HG03520 (cell line): ENCODE data around the gene SOX13.

Experiments used
- ATAC-seq: cut with Tn5 transposase; IDR thresholded peaks from one replicate; pipeline ENCODE4 v1.9.1; 2021; ENCODE audit warnings: mild to moderate bottlenecking, moderate library complexity; ENCODE audit not compliant: unreplicated experiment

The SOX13 gene

DNA sequence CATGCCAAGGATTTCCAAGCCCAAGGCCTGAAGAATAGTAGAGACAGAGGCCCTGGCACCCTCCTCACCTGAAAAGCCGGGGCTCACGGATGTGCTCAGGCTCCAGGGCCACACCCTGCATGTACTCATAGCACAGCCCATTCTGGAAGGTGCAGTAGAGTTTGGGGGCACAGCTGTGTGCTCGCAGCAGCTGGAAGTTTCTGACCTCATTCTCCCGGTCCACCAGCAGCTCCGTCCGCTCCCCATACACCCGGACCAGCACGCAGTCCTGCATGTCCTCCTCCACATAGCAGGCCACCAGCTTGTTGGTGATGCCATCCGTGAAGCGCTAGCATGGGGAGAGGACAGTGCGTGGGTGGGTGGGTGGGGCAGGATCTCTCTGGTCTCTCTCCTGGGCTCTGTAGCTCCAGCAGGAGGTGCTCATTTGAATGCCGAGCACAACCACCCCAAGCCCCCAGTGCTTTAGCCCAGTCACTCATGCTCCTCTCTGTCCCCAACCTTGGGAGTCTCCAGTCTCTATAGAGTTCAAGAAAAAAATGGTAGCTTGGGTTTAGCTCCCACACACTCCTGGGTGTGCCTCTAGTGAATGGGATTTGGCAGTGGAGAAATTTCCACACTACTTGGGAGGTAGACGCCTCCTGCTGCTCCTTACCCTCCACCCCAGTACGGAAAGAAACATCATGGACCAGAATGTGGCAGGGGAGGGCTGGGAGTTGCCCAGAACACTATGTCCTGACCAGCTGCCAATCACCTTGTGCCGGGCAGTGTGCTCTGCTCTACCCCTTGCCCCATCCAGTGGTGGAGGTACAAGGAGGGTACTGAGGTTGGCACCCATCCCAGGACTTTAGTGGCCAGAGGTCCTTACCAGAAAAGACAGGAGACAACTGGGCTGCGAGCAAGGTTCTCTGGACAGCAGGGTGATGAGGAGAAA is 77.0 kb downstream of the SOX13 start:
- no peak for ATAC-seq

DNA sequence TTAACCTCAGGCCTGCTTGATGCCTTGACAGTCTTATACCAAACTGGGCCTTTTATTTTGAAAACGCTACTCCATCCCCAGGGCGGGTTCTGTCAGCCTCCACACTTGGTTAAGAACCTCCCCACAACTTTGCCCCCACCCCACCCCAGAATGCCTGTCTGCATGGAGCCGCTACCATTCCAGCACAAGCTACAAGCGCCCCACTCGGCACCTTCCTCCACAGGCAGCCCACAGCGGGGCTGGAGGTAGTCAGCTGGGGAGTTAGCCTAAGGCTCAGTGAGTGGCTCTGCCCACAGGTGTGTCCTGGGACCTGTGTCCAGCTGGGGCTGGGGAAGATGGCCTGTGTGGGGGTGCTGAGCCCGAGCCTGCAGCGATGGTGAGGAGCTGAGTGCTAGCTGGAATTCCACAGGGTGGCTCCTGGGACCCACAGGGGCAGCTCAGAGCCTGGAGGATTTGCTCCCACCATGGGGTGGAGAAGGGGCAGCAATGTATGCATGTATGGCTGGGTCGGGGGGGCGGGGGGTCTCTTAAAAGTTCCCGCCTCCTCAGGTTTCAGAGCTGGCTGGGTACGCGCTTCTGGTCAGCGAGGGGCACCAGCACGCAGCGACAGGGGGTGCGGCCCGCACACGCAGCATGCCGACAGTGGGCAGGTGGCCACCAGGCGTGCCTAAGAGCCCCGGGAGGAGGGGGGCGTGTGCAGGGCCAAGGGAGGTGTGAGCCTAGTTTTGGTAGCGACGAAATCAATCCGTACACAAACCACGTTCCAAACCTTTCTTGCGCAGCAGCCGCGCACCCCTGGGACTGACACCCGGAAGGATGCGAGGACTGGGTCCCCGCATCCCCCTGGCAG is 78.0 kb downstream of the SOX13 start:
- ATAC-seq: no peak

DNA sequence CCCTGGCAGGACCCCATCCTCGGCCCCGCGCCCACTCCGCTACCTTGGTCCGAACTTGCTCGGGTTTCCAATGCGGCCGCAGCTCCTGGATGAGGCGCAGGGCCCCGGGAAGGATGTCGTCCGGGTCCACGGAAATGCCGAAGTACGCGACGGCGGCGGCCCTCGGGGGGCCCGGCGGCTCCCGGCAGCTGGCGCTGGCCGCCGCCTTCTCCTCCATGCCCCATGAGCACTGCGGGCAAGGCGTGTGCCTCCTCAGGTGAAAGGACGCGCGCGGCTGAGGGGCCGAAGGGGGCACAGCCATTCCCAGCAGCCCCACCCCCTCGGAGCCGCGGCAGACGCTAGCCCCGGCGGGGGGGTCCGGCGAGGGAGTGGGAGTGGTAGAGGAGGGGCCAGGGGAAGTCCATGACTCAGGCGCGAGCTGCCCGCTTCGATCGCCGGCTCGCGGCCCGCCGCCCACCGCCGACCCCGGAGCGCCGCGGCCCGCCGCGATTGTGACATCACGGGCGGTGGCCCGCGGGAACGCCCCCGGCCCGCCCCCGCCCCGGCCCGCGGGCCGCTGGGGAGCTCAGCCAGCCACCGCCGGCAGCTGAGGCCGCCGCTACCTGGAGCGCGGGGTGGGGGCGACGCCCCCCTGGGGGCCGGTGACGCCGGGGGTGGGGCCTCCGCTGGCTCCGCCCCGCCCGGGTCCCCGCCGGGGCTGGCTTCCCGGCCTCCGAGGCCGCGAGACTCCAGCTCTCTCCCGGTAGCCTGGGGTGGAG is 78.8 kb downstream of the SOX13 start, which contains the start of gene ETNK2:
TSS of gene ETNK2 (minus strand) at position 493 of the 758 bp plus-strand sequence. CDS start at position 301, 192 bp downstream.
- no peak for ATAC-seq

DNA sequence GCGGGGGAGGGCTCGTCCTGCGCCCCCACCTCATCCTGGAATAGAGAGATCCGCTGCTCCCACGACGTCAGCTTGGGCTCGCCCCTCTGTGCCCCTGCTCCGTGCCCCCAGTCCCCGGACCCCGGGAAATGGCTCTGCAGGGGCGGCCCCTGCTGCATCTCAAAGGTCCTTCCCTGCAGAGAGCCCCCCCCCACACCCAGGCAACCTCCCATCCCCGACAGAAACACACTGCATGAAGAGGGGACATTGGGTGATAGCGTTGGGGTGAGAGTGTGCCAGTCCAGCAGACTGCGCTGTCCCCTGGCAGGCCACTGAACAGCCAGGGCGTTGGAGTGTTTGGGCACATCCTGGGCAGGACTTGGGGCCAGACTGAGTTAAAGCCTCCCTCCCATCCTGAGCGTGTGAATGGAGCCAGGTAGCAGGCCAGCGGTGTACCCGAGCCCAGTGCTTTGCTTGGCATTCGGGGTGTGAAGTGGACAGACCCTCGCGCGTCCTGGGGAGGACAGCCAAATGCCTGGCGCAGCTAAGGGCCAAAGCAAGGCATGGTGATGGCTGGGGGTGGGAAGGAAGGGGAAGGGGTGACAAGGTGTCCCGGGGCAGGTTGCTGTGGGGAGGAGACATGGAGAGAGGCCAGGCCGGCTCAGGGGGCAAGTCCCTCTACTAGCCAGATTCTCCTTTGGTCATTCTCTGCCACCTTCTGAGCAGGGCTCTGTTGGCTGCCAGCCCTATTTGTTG is 79.6 kb downstream of the SOX13 start:
- ATAC-seq: no peak

DNA sequence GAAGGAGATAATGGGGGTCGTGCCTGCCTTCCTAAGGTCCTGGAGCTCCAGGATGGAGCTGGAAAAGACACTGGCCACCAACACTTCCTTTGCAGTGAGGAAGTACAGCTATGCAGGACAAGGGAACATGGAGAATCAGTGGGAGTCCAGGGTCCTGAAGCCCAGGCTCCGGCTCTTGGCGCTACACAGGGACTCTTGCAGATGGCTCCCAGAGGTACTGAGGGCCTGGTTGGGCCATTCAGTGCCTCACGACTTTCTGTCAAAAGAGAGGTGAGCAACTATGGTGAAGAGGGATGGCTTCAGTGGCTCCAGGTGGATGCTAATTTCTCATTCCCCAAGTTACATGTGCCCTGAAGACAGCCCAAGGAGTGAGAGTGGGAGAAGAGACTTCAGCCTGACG is 80.8 kb downstream of the SOX13 start:
- ATAC-seq: no peak

DNA sequence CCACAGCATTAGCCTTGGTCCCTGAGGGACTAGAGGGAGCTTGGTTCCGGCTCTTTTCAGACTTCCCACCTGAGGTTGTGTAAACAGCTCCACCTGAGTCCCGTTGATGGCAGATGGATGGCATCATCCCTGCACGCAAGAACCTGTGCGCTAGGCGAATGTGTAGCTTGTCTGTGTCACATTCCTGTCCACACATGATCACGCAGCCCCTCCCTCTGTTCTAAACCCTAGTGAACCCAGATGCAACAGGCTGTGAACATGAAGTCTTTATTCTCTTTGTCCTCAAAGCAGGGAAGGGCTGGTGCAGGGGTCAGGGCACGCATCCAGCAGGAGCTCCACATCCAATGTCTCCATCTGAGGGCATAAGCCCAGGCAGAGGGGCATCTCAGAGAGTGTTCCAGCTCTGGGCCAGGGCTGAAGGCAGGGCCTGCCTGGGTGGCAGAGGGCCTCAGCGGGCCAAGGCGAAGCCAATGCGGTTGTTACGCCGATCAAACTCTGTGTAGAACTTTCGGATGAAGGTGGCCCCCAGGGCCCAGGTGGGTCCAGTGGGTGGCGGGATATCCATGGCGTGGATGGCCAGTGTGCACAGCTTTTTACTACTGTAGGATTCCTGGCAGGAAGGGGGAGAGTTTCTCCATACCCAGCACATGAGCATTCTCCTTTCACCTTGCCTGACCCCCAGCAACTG is 81.8 kb downstream of the SOX13 start:
- no peak for ATAC-seq

DNA sequence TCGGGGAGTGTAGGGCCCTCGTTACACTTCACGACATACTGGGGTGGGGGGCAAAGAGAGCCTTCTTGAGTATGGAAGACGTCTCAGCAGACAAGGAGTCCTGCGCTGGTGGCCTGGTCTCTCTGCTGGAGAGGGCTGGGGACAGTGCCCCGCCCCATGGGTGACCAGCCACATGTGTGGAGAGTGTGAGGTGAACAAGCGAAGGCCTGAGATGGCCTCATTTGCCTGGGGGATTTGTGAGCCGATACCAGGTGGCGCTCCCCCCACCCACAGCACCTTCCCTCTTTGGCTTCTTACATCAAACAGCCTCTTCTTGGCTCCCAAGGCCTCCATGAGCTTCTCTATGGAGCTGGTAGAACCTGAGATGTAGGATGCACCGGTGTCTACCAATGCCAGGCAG is 83.0 kb downstream of the SOX13 start:
- ATAC-seq: no peak

DNA sequence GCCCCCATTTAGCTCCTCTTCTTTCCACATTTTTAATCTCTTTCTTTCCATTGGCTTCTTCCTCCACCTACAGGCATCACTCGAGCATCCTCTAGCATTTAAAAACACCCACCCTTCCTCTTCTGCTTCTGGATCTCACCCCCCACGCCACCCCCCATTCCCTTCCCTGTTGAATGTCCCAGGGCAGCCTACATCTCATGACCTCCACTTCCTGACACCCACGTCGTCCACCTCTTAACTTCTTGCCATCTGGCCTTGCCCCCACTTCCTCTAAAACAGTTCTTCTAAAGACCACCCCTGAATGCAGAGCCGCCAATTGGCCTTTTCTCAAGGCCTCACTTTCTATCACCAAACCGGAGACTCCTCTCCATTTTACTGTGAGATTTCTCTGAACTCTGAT is 85.0 kb downstream of the SOX13 start:
- ATAC-seq: no peak

DNA sequence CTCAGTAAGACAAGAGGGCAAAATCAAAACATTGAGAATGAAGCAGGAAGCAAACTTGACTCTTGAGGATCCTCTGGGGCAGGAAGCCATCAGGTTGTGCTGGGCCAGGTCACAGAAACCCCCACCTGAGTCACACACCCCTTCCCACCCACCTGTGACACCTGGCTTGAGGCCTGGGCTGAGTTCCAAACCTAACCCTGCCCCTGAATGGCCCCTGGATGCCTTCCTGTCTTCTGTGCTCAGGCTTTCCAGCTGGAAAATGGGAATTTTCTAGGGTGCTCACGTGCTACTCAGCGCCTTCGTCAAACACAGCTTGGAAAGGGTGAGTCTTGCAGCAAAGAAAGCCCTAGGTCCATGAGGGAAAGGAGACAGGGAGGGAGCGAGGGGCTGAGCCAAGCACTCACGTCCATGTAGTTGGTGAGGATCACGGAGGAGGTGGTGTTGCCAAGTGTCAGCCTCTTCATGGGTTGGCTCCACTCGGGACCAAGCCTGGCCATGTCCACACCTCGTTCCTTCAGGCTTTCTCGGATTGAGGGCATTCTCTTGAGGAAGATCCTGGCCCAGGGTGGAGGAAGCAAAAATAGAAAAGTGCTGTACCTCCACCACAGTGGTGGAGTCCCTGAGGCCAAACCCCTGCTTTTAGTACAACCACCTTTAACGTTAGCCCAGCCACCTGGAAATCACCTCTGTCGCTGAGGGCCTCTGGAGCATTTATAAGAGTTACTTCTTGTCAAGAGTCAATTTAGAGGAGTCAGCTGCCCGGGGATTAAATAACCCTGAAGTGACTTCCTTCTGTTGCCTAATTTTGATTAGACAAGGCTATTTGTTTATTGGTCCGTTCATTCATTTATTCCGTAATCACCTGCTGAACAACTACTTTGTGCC is 88.9 kb downstream of the SOX13 start:
- no peak for ATAC-seq

DNA sequence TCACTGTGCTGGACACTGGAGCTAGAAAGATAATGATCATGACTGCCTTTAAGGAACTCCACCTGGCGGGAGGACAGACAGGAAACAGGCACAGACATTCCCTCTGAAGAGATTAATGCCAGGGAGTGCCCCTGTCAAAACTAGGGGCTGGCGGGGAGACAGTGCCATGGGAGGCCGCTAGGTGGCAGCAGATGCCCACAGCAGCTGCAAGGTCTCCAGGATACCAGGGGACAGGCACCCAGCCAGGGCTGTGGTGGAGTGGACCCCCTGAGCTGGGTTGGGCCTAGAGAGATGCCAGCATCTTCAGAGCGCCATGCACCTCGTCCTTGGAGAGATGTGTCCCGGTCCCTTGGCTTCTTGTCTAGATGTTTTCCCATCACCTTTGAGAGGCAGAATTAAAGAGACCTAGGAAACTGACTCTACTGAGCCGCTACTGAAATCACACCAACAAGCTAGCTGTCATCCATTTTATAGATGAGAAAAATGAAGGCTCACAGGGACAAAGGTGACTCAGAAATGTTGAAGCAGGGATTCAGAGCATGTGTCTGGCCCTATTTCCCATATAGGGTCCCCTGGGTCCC is 89.7 kb downstream of the SOX13 start:
- no peak for ATAC-seq

DNA sequence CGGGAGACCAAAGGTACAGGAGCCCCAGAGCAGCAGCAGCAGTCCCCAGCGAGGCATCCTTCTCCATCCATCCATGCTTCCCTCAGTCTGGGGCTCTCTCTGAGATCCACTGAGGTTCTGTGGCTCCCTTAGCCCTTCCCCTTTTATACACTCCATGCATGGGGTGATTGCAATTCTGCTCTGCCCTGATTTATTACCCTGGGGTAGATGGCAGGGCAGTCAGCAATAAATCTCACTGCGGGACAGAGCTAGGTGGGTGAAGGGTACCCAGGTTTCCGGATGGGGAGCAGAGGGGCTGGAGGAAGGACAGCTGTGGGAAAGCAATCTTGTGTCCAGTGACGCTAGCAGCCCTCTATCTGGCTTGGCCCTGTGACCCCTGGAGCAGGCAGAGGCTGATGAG is 93.3 kb downstream of the SOX13 start, which contains the start of gene REN:
TSS of gene REN (minus strand) at position 119 of the 400 bp plus-strand sequence. CDS start at position 75, 44 bp downstream.
- ATAC-seq: no peak

DNA sequence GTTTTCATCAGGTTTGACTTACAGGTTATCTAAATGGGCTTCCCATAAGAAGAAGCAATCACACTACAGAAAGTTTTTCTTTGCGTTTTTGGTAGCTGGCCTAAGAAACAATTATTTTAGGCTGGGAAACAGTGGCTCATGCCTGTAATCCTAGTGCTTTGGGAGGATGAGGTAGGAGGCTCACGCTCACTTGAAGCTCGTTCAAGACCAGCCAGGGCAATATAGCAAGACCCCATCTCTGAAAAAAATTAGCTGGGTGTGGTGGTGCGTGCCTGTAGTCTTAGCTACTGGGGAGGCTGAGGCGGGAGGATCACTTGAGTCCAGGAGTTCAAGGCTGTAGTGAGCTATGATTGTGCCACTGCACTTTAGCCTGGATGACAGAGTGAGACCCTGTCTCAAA is 94.8 kb downstream of the SOX13 start:
- ATAC-seq: no peak

DNA sequence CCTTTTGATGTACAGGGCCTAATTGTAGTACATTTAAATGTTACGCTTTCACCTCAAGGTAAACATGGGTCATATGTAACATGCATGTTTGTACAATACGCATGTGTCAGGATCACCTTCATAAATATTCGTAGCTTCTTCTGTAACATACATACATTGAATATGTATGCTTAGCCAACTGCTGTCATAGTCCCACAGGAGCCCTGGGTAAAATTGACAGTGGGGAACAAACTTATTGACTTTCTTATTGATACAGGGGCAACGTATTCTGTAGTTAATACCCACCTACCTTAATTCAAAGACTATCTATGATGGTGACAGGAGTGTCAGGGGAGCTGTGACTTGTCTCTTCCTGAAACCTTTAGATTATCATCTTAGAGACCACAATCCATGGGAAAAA is 96.9 kb downstream of the SOX13 start:
- no peak for ATAC-seq

DNA sequence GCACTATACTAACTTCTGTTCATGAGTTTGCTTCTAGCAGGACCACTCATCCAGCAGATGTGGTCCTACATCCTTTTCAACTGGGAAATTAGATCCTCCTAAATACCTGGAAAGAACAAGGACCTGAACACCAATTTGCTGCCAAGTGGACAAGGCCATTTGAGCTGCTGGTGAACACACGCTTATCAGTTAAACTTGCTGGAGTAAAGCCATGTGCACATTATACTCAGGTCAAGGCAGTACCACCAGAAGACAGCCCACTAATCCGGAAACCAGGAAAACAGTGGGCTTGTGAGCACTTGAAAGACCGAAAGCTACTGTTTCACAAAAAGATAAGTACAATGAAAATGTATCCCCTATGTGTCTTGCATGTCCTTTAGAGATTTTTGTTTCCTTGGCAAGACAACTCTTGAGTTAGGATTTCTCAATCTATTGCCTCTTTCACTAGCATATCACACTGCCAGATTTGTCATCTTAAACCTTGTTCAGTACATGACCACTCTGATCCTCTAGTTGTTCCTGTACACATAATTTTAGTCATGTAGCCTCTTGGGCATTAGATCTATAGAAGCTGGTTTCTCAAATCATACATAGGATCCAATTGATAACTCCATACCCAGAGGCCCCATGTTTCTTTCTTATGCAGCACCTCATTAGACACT is 97.7 kb downstream of the SOX13 start:
- ATAC-seq: no peak

DNA sequence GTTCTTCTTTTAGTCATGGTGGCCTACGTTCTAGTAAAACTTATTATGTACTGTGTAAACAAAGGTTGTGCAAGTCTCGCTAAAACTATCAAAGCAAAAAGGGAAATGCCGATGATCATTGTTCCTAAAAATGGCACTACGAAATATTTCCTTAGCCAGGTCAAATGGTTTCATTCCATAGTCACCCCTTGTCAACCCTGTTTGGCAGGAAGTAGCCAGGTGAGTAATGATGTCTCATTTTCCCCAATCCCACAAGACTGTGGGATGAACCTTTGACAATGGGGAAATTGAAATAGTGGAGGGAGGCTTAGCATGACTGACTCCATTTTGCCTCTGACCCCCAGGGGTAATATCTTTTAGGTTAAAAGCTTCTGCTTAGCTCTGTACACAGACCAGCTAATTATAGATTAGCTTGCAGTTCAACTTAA is 98.8 kb downstream of the SOX13 start:
- no peak for ATAC-seq

DNA sequence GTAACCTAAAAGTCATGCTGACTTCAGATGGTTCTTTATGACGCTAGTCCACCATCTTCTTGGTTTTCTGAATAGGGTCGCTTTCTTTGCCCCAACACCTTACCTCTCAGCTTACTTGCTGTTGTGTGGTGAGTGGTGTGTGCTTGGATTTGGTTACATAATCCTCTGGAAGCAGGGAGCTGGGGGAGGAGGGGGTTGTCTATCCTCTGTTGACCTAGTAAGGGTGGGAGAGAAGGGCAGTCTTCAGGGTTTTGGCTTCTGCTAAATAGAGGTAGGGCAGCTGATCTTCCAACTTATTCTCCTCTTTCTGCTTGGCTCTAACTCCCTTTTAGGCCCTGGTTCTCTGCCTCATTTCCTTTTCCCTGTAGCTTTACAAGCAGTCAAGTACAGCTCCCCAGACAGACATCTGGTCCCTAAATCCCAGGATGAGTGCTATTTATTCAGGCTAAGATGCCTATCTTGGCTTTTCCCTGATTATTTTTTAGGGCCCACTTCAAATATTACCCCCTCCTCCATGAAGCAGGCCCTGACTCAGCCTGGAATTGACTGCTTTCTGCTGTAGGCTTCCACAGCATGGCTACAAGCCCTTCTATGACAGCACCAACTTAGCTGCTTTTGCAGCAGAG is 99.6 kb downstream of the SOX13 start:
- no peak for ATAC-seq

DNA sequence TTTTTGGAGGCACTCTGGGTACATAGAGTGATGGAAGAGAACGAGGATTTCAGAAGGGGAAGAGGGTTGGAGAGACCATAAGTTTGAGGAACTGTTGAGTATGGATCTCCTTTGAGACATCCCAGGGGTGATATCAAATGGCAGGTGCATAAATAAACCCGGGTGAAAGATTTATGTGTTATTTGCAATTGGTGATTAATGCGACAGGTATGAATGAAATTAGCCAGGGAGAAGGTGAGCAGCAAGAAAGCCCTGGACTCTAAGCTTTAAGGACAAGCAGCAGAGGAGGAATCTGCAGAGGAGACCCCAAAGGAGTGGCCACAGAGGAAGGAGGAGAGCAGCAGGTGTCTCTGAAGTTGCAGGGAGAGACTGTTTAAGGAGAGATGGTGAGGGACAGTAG is 102.0 kb downstream of the SOX13 start:
- no peak for ATAC-seq
